Thyroid gland (tissue), 4 donors: ENCODE results near the gene KCNIP4. TPM values are rescaled to one million over a fixed set of nuclear protein-coding genes. Genes with fewer than 3 reads are reported as not detected.

Experiments used
- DNase-seq, 2 donors: peaks; one replicate each; pipeline ENCODE4 v3.0.0-alpha.2; 2019
- H3K27ac ChIP-seq, 3 donors: fragments of 200-600 bp; sonication (generic); 1 replicate in 2 of 3; 2 replicates in 1 of 3; pipeline ENCODE4 v1.5.1; 2016 to 2019; ENCODE audit warnings: mild to moderate bottlenecking in 1 of 3, moderate library complexity in 1 of 3
- H3K27me3 ChIP-seq: fragments of 200-600 bp; sonication (generic); one replicate; pipeline ENCODE4 v1.5.1; 2019
- H3K36me3 ChIP-seq, 2 donors: fragments of 200-600 bp; sonication (generic); one replicate each; pipeline ENCODE4 v1.5.1; 2016 to 2019
- H3K4me1 ChIP-seq, 2 donors: fragments of 200-600 bp; sonication (generic); one replicate each; pipeline ENCODE4 v1.5.1; 2017 to 2019
- H3K4me3 ChIP-seq, 3 donors: fragments of 200-600 bp; sonication (generic); replicated peaks in 1 of 3; 1 replicate in 2 of 3; 2 replicates in 1 of 3; pipeline ENCODE4 v1.5.1; 2016; ENCODE audit warnings: mild to moderate bottlenecking in 1 of 3
- H3K9me3 ChIP-seq: fragments of 200-600 bp; sonication (generic); one replicate; pipeline ENCODE4 v1.5.1; 2017
- POLR2A ChIP-seq, 2 donors: fragments of 450-650 bp; IDR thresholded peaks; one replicate each; pipeline ENCODE4 v1.6.1; 2017; ENCODE audit warnings: antibody characterized with exemption in 2 of 2, mild to moderate bottlenecking in 2 of 2, moderate library complexity in 1 of 2
- WGBS, 2 donors: methylation state at CpG; one replicate each; pipeline ENCODE4 v1.1.5; 2017; 5-methylcytosine and 5-hydroxymethylcytosine counted together
- intact Hi-C: fragments of 100-400 bp; cut with DNase I; formaldehyde crosslinking; loops from one replicate; pipeline ENCODE4 v1.15.1; 2023
- total RNA-seq, 4 donors: library from RNA; depleted of rRNA; stranded (reverse); fragments of >200 nt; gene quantifications; one replicate each; pipeline ENCODE4 v1.2.3, GENCODE V29; 2016
- TF ChIP-seq, protein P1 (sequence below), 6 experiments: fragments of 200-600 bp in 3 of 6; fragments of 450-650 bp in 3 of 6; sonication (generic) in 3 of 6; IDR thresholded peaks; one replicate each; pipeline ENCODE4 v1.5.1; 2016 to 2019; ENCODE audit warnings: antibody characterized with exemption in 6 of 6, mild to moderate bottlenecking in 2 of 6, inconsistent platforms in 1 of 6, moderate library complexity in 1 of 6

The KCNIP4 gene
- total RNA-seq, 4 donors from 2014 or later = 2.0 to 6.6 (median 4.4) TPM

- Histone ChIP-seq H3K27me3 (no peaks in the 10 kb centered on the region), H3K4me1 (no peaks in the 10 kb centered on the region), H3K36me3 (no peaks in the 10 kb centered on the region), H3K27ac (no peak overlapping the region), H3K9me3 (no peaks in the 10 kb centered on the region), H3K4me3 (no peak overlapping the region)
- WGBS, 2 donors = 0 to 40% methylated on average over 1 of the region's 1 CpG
- TF ChIP-seq, protein P1, sequence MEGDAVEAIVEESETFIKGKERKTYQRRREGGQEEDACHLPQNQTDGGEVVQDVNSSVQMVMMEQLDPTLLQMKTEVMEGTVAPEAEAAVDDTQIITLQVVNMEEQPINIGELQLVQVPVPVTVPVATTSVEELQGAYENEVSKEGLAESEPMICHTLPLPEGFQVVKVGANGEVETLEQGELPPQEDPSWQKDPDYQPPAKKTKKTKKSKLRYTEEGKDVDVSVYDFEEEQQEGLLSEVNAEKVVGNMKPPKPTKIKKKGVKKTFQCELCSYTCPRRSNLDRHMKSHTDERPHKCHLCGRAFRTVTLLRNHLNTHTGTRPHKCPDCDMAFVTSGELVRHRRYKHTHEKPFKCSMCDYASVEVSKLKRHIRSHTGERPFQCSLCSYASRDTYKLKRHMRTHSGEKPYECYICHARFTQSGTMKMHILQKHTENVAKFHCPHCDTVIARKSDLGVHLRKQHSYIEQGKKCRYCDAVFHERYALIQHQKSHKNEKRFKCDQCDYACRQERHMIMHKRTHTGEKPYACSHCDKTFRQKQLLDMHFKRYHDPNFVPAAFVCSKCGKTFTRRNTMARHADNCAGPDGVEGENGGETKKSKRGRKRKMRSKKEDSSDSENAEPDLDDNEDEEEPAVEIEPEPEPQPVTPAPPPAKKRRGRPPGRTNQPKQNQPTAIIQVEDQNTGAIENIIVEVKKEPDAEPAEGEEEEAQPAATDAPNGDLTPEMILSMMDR (IDR thresholded peaks at IDR 0.05) = no peak
- TF ChIP-seq POLR2A (IDR thresholded peaks at IDR 0.05) = no peak
- DNase-seq = no peak
- intact Hi-C loops = no loop called here
Observed at GRCh38 chr4:21097026-21097425, 851.5 kb downstream of the KCNIP4 start.

- WGBS, 2 donors = 19 to 21% methylated on average over 1 of the region's 1 CpG
- intact Hi-C loops = no loop called here
Observed at GRCh38 chr4:21092531-21092930, 856.0 kb downstream of the KCNIP4 start.

DNA sequence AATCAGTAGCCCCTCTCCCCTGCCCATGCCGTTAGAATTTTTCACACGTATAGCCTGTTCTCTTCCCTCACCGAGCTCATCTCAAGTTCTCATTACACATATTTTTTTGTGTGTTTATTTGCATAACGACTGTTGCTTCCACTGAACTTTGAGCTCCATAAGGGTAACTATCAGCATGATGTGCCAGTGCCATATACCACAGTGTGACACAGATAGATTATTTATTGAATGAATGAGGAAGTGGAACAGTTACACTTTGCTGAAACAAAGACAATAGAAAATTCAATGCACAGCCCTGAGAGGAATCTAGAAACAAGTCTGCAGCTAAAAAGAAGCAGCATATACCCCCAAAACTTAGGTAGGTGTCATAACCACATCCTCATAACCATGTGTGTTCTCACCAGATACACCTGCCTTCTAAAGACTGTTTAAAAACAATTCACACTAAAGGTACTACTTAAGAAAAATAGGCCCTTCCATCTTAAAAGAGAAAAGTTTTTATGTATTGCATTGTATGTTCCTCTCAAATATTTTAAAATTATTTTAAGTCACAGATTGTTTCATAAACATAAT lies 858.4 kb downstream of the KCNIP4 start:
- intact Hi-C loops = no loop called here

More at GRCh38 chr4:21092531-21092930, 856.0 kb downstream of the KCNIP4 start:
- TF ChIP-seq, protein P1 (IDR thresholded peaks at IDR 0.05) = no peak
- no peak for TF ChIP-seq POLR2A (IDR thresholded peaks at IDR 0.05)
- Histone ChIP-seq H3K27me3 (no peaks in the 10 kb centered on the region), H3K27ac (no peak overlapping the region), H3K4me1 (no peaks in the 10 kb centered on the region), H3K9me3 (no peaks in the 10 kb centered on the region), H3K36me3 (no peaks in the 10 kb centered on the region), H3K4me3 (no peak overlapping the region)
- DNase-seq = no peak

GRCh38 chr4:21083413-21083812 lies 865.2 kb downstream of the KCNIP4 start:
- Histone ChIP-seq H3K9me3 (no peaks in the 10 kb centered on the region), H3K4me1 (no peaks in the 10 kb centered on the region), H3K4me3 (no peak overlapping the region), H3K27me3 (no peaks in the 10 kb centered on the region), H3K27ac (no peak overlapping the region), H3K36me3 (no peaks in the 10 kb centered on the region)
- intact Hi-C loops = no loop called here
- DNase-seq = no peak
- no peak for TF ChIP-seq POLR2A (IDR thresholded peaks at IDR 0.05)
- TF ChIP-seq, protein P1 (IDR thresholded peaks at IDR 0.05) = no peak

More for the DNA sequence above, 858.4 kb downstream of the KCNIP4 start:
- no peak for DNase-seq
- H3K4me1 ChIP-seq = no peaks in the 10 kb centered on the region
- no peak for TF ChIP-seq POLR2A (IDR thresholded peaks at IDR 0.05)
- TF ChIP-seq, protein P1 (IDR thresholded peaks at IDR 0.05) = no peak
- 82 to 87% methylated on average over 4 of the region's 4 CpGs for WGBS, 2 donors
- H3K4me3 ChIP-seq = no peak overlapping the region
- no peak overlapping the region for H3K27ac ChIP-seq
- H3K9me3 ChIP-seq = no peaks in the 10 kb centered on the region
- no peaks in the 10 kb centered on the region for H3K27me3 ChIP-seq
- H3K36me3 ChIP-seq = no peaks in the 10 kb centered on the region

DNA sequence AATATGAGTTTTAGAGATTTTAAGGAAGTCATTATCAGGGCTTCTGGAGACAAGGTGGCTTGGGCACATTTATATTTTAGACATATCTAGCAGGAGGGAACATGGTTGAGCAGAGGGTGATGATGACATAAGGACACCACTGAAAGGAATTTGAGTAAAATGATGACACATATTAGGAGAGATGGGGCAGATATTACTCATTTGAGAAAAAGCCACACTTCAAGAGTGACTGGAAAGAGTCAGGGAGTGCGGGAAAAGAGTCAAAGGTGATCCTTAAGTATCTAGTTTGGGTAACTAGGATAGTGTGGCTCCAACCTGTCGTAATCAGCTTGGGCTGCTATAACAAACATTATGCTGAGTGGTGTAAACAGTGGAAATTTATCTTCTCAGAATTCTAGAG lies 870.6 kb downstream of the KCNIP4 start:
- 62 to 71% methylated on average over 2 of the region's 2 CpGs for WGBS, 2 donors
- no peak overlapping the region for H3K4me3 ChIP-seq
- H3K27me3 ChIP-seq = no peaks in the 10 kb centered on the region
- TF ChIP-seq POLR2A (IDR thresholded peaks at IDR 0.05) = no peak
- TF ChIP-seq, protein P1 (IDR thresholded peaks at IDR 0.05) = no peak
- DNase-seq = no peak
- no peaks in the 10 kb centered on the region for H3K36me3 ChIP-seq
- intact Hi-C loops = no loop called here
- H3K9me3 ChIP-seq = no peaks in the 10 kb centered on the region
- no peaks in the 10 kb centered on the region for H3K4me1 ChIP-seq
- H3K27ac ChIP-seq = no peak overlapping the region
